Liver (tissue), 9 donors: ENCODE data around the gene NOC2L. TPM values are rescaled to one million over a fixed set of nuclear protein-coding genes. Genes with fewer than 3 reads are reported as not detected.

Experiments
- DNase-seq: peaks from one replicate; pipeline ENCODE4 v3.0.0-alpha.2; 2017; ENCODE audit warnings: low spot score
- H3K27ac ChIP-seq, 2 donors: one replicate each; pipeline ENCODE4 v1.7.0; 2013; ENCODE audit warnings: inconsistent platforms in 2 of 2, low read length in 2 of 2, control low read depth in 1 of 2, low read depth in 1 of 2, mild to moderate bottlenecking in 1 of 2
- H3K27me3 ChIP-seq, 4 donors: one replicate each; pipeline versions ENCODE4 v1.6.1 to v1.7.0; 2013; ENCODE audit warnings: low read length in 3 of 4, inconsistent platforms in 1 of 4, mild to moderate bottlenecking in 1 of 4, moderate library complexity in 1 of 4; ENCODE audit not compliant: control insufficient read depth in 4 of 4, insufficient read depth in 4 of 4
- H3K36me3 ChIP-seq, 4 donors: one replicate each; pipeline versions ENCODE4 v1.6.1 to v1.7.0; 2013; ENCODE audit warnings: low read length in 3 of 4, mild to moderate bottlenecking in 3 of 4, low read depth in 1 of 4, moderate library complexity in 1 of 4; ENCODE audit not compliant: control insufficient read depth in 4 of 4, insufficient read depth in 3 of 4
- H3K4me1 ChIP-seq, 4 donors: one replicate each; pipeline versions ENCODE4 v1.6.1 to v1.7.0; 2013; ENCODE audit warnings: low read length in 3 of 4, mild to moderate bottlenecking in 3 of 4, moderate library complexity in 1 of 4; ENCODE audit not compliant: control insufficient read depth in 4 of 4, insufficient read depth in 4 of 4
- H3K4me3 ChIP-seq, 3 donors: one replicate each; pipeline versions ENCODE4 v1.6.1 to v1.7.0; 2013; ENCODE audit warnings: low read length in 3 of 3, control low read depth in 1 of 3, low read depth in 1 of 3, mild to moderate bottlenecking in 1 of 3
- H3K9ac ChIP-seq, 2 donors: one replicate each; pipeline ENCODE4 v1.7.0; 2013; ENCODE audit warnings: low read length in 2 of 2, mild to moderate bottlenecking in 2 of 2, moderate library complexity in 2 of 2, control low read depth in 1 of 2, low read depth in 1 of 2
- H3K9me3 ChIP-seq, 4 donors: one replicate each; pipeline versions ENCODE4 v1.6.1 to v1.7.0; 2013; ENCODE audit warnings: low read length in 3 of 4; ENCODE audit not compliant: control insufficient read depth in 4 of 4
- ATF3 ChIP-seq: IDR thresholded peaks from 2 replicates; pipeline ENCODE4 v1.6.1; 2016; ENCODE audit warnings: antibody characterized with exemption
- CTCF ChIP-seq: fragments of 150-350 bp; IDR thresholded peaks from 2 replicates; pipeline ENCODE4 v1.5.1; 2017; ENCODE audit warnings: improper control_type of control experiment, low read depth, low read length; ENCODE audit not compliant: missing input control
- EGR1 ChIP-seq, 2 donors: IDR thresholded peaks; 2 replicates each; pipeline ENCODE4 v1.6.1; 2016 to 2018; ENCODE audit warnings: antibody characterized with exemption in 2 of 2, low read depth in 2 of 2
- FOXA1 ChIP-seq: IDR thresholded peaks from 2 replicates; pipeline ENCODE4 v1.6.1; 2016; ENCODE audit warnings: antibody characterized with exemption
- FOXA2 ChIP-seq: IDR thresholded peaks from 2 replicates; pipeline ENCODE4 v1.6.1; 2016; ENCODE audit warnings: antibody characterized with exemption
- GABPA ChIP-seq, 2 donors: IDR thresholded peaks in 1 of 2; conservative IDR thresholded peaks in 1 of 2; 2 replicates each; pipeline ENCODE4 v1.6.1; 2016; ENCODE audit warnings: antibody characterized with exemption in 2 of 2, mild to moderate bottlenecking in 1 of 2, moderate library complexity in 1 of 2
- HNF4A ChIP-seq, 2 donors: conservative IDR thresholded peaks; 2 replicates each; pipeline ENCODE4 v1.6.1; 2016; ENCODE audit warnings: antibody characterized with exemption in 2 of 2, mild to moderate bottlenecking in 2 of 2
- HNF4G ChIP-seq: IDR thresholded peaks from 2 replicates; pipeline ENCODE4 v1.6.1; 2016; ENCODE audit warnings: antibody characterized with exemption
- JUND ChIP-seq, 2 donors: IDR thresholded peaks; 2 replicates each; pipeline ENCODE4 v1.6.1; 2016; ENCODE audit warnings: antibody characterized with exemption in 2 of 2
- NR2F2 ChIP-seq: IDR thresholded peaks from 2 replicates; pipeline ENCODE4 v1.6.1; 2016; ENCODE audit warnings: antibody characterized with exemption
- RAD21 ChIP-seq, 2 donors: IDR thresholded peaks; 2 replicates each; pipeline ENCODE4 v1.6.1; 2016; ENCODE audit warnings: antibody characterized with exemption in 2 of 2, mild to moderate bottlenecking in 2 of 2
- RXRA ChIP-seq, 2 donors: IDR thresholded peaks; 2 replicates each; pipeline ENCODE4 v1.6.1; 2017 to 2018; ENCODE audit warnings: antibody characterized with exemption in 2 of 2, mild to moderate bottlenecking in 1 of 2
- SP1 ChIP-seq: IDR thresholded peaks from 2 replicates; pipeline ENCODE4 v1.6.1; 2018; ENCODE audit warnings: antibody characterized with exemption, mild to moderate bottlenecking
- TAF1 ChIP-seq: conservative IDR thresholded peaks from 2 replicates; pipeline ENCODE4 v1.6.1; 2016; ENCODE audit warnings: antibody characterized with exemption, mild to moderate bottlenecking
- YY1 ChIP-seq: IDR thresholded peaks from 2 replicates; pipeline ENCODE4 v1.6.1; 2016; ENCODE audit warnings: antibody characterized with exemption, mild to moderate bottlenecking
- WGBS: extraction: QIAGEN DNeasy Blood & Tissue Kit; methylation state at CpG from one replicate; pipeline ENCODE4 v1.1.7; 2013; 5-methylcytosine and 5-hydroxymethylcytosine counted together
- polyA plus RNA-seq, 2 donors: library from polyadenylated mRNA; stranded (reverse) in 1 of 2; unstranded in 1 of 2; fragments of 200-250 nt in 1 of 2; fragments of >200 nt in 1 of 2; fragmentation: Nextera tagmentation in 1 of 2; extraction: Ambion mirVana in 1 of 2; gene quantifications; one replicate each; pipeline versions ENCODE4 v1.2.1 to v1.2.3, GENCODE V29; 2013 to 2015
- total RNA-seq, 2 donors: library from RNA; depleted of rRNA; stranded (reverse); fragments of >200 nt; gene quantifications; one replicate each; pipeline ENCODE4 v1.2.3, GENCODE V29; 2014
- TF ChIP-seq, protein P1 (sequence below): IDR thresholded peaks from 2 replicates; pipeline ENCODE4 v1.6.1; 2016; ENCODE audit warnings: antibody characterized with exemption
- TF ChIP-seq, protein P2 (sequence below): IDR thresholded peaks from 2 replicates; pipeline ENCODE4 v1.6.1; 2016; ENCODE audit warnings: antibody characterized with exemption, mild to moderate bottlenecking
- TF ChIP-seq, protein P3 (sequence below): IDR thresholded peaks from 2 replicates; pipeline ENCODE4 v1.6.1; 2016; ENCODE audit warnings: antibody characterized with exemption
- donor health status: healthy.
- donor health status: healthy.
- donor health status: healthy.
- donor health status: healthy.
- donor health status: healthy.

Gene NOC2L
- total and polyA plus RNA-seq, 4 donors = 17.1 to 34.5 (median 30.0) TPM

- TF ChIP-seq RXRA (IDR thresholded peaks at IDR 0.05) = no peak
- TF ChIP-seq RAD21 (IDR thresholded peaks at IDR 0.05) = no peak
- TF ChIP-seq ATF3 = no peak
- TF ChIP-seq NR2F2 = no peak
- TF ChIP-seq, protein P1, sequence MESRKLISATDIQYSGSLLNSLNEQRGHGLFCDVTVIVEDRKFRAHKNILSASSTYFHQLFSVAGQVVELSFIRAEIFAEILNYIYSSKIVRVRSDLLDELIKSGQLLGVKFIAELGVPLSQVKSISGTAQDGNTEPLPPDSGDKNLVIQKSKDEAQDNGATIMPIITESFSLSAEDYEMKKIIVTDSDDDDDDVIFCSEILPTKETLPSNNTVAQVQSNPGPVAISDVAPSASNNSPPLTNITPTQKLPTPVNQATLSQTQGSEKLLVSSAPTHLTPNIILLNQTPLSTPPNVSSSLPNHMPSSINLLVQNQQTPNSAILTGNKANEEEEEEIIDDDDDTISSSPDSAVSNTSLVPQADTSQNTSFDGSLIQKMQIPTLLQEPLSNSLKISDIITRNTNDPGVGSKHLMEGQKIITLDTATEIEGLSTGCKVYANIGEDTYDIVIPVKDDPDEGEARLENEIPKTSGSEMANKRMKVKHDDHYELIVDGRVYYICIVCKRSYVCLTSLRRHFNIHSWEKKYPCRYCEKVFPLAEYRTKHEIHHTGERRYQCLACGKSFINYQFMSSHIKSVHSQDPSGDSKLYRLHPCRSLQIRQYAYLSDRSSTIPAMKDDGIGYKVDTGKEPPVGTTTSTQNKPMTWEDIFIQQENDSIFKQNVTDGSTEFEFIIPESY = no peak
- TF ChIP-seq EGR1 (IDR thresholded peaks at IDR 0.05; ENCODE audit: low read depth in 2 of 2) = no peak
- TF ChIP-seq SP1 = no peak
- TF ChIP-seq FOXA2 = no peak
- no peak for TF ChIP-seq JUND (IDR thresholded peaks at IDR 0.05)
- no peak for TF ChIP-seq TAF1
- TF ChIP-seq, protein P2, sequence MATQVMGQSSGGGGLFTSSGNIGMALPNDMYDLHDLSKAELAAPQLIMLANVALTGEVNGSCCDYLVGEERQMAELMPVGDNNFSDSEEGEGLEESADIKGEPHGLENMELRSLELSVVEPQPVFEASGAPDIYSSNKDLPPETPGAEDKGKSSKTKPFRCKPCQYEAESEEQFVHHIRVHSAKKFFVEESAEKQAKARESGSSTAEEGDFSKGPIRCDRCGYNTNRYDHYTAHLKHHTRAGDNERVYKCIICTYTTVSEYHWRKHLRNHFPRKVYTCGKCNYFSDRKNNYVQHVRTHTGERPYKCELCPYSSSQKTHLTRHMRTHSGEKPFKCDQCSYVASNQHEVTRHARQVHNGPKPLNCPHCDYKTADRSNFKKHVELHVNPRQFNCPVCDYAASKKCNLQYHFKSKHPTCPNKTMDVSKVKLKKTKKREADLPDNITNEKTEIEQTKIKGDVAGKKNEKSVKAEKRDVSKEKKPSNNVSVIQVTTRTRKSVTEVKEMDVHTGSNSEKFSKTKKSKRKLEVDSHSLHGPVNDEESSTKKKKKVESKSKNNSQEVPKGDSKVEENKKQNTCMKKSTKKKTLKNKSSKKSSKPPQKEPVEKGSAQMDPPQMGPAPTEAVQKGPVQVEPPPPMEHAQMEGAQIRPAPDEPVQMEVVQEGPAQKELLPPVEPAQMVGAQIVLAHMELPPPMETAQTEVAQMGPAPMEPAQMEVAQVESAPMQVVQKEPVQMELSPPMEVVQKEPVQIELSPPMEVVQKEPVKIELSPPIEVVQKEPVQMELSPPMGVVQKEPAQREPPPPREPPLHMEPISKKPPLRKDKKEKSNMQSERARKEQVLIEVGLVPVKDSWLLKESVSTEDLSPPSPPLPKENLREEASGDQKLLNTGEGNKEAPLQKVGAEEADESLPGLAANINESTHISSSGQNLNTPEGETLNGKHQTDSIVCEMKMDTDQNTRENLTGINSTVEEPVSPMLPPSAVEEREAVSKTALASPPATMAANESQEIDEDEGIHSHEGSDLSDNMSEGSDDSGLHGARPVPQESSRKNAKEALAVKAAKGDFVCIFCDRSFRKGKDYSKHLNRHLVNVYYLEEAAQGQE = no peak
- TF ChIP-seq HNF4G = no peak
- no peak for TF ChIP-seq FOXA1
- TF ChIP-seq, protein P3, sequence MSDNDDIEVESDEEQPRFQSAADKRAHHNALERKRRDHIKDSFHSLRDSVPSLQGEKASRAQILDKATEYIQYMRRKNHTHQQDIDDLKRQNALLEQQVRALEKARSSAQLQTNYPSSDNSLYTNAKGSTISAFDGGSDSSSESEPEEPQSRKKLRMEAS = no peak
- TF ChIP-seq YY1 = no peak
- TF ChIP-seq CTCF = no peak
- no peak for TF ChIP-seq HNF4A (conservative IDR thresholded peaks at IDR 0.05)
- no peak for TF ChIP-seq GABPA (IDR thresholded peaks at IDR 0.05 in 1 of 2, conservative IDR thresholded peaks at IDR 0.05 in 1 of 2)
- H3K4me3 ChIP-seq = peak overlapping the region in 1 of 3 donors; percentile 61
- WGBS = under 1% methylated on average over 98 of the region's 98 CpGs
- no peak overlapping the region for H3K9ac ChIP-seq
- H3K36me3 ChIP-seq = no peaks in the 10 kb centered on the region
- no peak overlapping the region for H3K27ac ChIP-seq
- H3K27me3 ChIP-seq = peaks cover 0 to 3% (median 3%) of the 10 kb centered on the region in 4 donors
- H3K9me3 ChIP-seq = no peaks in the 10 kb centered on the region
- no peak for DNase-seq
- peaks cover 6 to 39% (median 26%) of the 10 kb centered on the region in 4 donors for H3K4me1 ChIP-seq
Measured at GRCh38 chr1:923991-924655, 34.9 kb downstream of the NOC2L start.
